K562 (cell line): ENCODE data around the gene GMPR2. TPM values are rescaled to one million over a fixed set of nuclear protein-coding genes. Genes with fewer than 3 reads are reported as not detected.

Experiments used
- BDP1 ChIP-seq: IDR thresholded peaks from 3 replicates; pipeline ENCODE4 v1.6.1; 2011; ENCODE audit not compliant: insufficient read length, insufficient read depth
- BRD9 ChIP-seq: fragments of 450-650 bp; IDR thresholded peaks from 2 replicates; pipeline ENCODE4 v1.6.1; 2018; ENCODE audit warnings: low read depth; ENCODE audit not compliant: partially characterized antibody
- CCNT2 ChIP-seq: IDR thresholded peaks from 2 replicates; pipeline ENCODE4 v1.6.1; 2011; ENCODE audit warnings: borderline replicate concordance, low read depth, mild to moderate bottlenecking, moderate library complexity, mixed read lengths, low read length; ENCODE audit not compliant: insufficient read length; ENCODE audit errors: extremely low read depth
- EHMT2 ChIP-seq: fragments of 450-650 bp; IDR thresholded peaks from 2 replicates; pipeline ENCODE4 v1.6.1; 2018; ENCODE audit warnings: antibody characterized with exemption
- FOXA1 ChIP-seq: fragments of 450-650 bp; IDR thresholded peaks from 2 replicates; pipeline ENCODE4 v1.6.1; 2016; ENCODE audit warnings: mild to moderate bottlenecking, borderline replicate concordance
- FOXP4 ChIP-seq: sonication (generic); formaldehyde crosslinking; IDR thresholded peaks from 2 replicates; pipeline ENCODE4 v1.8.0; 2022; ENCODE audit warnings: mild to moderate bottlenecking, missing genetic modification reagents, borderline replicate concordance
- KAT2B ChIP-seq: IDR thresholded peaks from one replicate; pipeline ENCODE4 v1.6.1; 2012; ENCODE audit warnings: low read depth, mild to moderate bottlenecking, control low read depth, inconsistent platforms, low read length, moderate library complexity
- KLF1 ChIP-seq: fragments of 450-650 bp; IDR thresholded peaks from 2 replicates; pipeline ENCODE4 v1.6.1; 2016; ENCODE audit warnings: missing genetic modification characterization, missing compliant biosample characterization
- MBD2 ChIP-seq: sonication (generic); IDR thresholded peaks from 2 replicates; pipeline ENCODE4 v1.6.1; 2016; ENCODE audit warnings: low read depth, borderline replicate concordance
- MCM5 ChIP-seq: fragments of 450-650 bp; IDR thresholded peaks from 2 replicates; pipeline ENCODE4 v1.6.1; 2016; ENCODE audit warnings: low read depth
- NELFE ChIP-seq: IDR thresholded peaks from 2 replicates; pipeline ENCODE4 v1.6.1; 2011; ENCODE audit warnings: mild to moderate bottlenecking; ENCODE audit not compliant: insufficient read depth, insufficient read length
- NFIC ChIP-seq: fragments of 450-650 bp; IDR thresholded peaks from 2 replicates; pipeline ENCODE4 v1.6.1; 2017; ENCODE audit warnings: mild to moderate bottlenecking, inconsistent platforms
- POLR2A ChIP-seq: fragments of 450-650 bp; conservative IDR thresholded peaks from 2 replicates; pipeline ENCODE4 v1.6.1; 2016
- POLR2AphosphoS2 ChIP-seq: IDR thresholded peaks from 2 replicates; pipeline ENCODE4 v1.6.1; 2012; ENCODE audit warnings: low read length, improper control_type of control experiment
- TFE3 ChIP-seq: fragments of 450-650 bp; formaldehyde crosslinking; IDR thresholded peaks from 2 replicates; pipeline ENCODE4 v1.4.0; 2020; ENCODE audit warnings: mild to moderate bottlenecking, mixed read lengths
- TRIM24 ChIP-seq, 2 experiments: fragments of 450-650 bp; IDR thresholded peaks; 2 replicates each; pipeline ENCODE4 v1.6.1; 2016
- ZKSCAN8 ChIP-seq: fragments of 200-800 bp; sonication (Bioruptor generic); IDR thresholded peaks from 2 replicates; pipeline ENCODE4 v1.6.1; 2016; ENCODE audit warnings: missing genetic modification characterization, missing compliant biosample characterization
- ZNF143 ChIP-seq: sonication (generic); formaldehyde crosslinking; IDR thresholded peaks from 2 replicates; pipeline ENCODE4 v1.9.0; 2022; ENCODE audit warnings: mild to moderate bottlenecking, missing genetic modification reagents
- ZNF384 ChIP-seq: IDR thresholded peaks from 2 replicates; pipeline ENCODE4 v1.6.1; 2012; ENCODE audit warnings: low read depth, low read length, improper control_type of control experiment
- ZNF695 ChIP-seq: fragments of 450-650 bp; formaldehyde crosslinking; IDR thresholded peaks from 2 replicates; pipeline ENCODE4 v1.4.0; 2020; ENCODE audit warnings: mild to moderate bottlenecking, moderate library complexity
- ZNF77 ChIP-seq: fragments of 250-450 bp; sonication (Bioruptor Pico); IDR thresholded peaks from 2 replicates; pipeline ENCODE4 v1.5.0; 2020
- ZNF785 ChIP-seq: fragments of 250-450 bp; sonication (Bioruptor Pico); IDR thresholded peaks from 2 replicates; pipeline ENCODE4 v1.4.0; 2020; ENCODE audit warnings: mild to moderate bottlenecking
- polyA plus RNA-seq, 8 experiments: library from polyadenylated mRNA; depleted of rRNA in 4 of 8; stranded (reverse) in 5 of 8; unstranded in 3 of 8; fragments of >200 nt; fragmentation: Nextera tagmentation in 2 of 8; fragmentation: Illumina TruSeq in 1 of 8; extraction: Ambion mirVana in 2 of 8; extraction: Trizol in 1 of 8; gene quantifications; 2 replicates each; pipeline versions ENCODE4 v1.2.1 to v1.2.3, GENCODE V29; 2011 to 2014; ENCODE audit warnings: inconsistent platforms in 1 of 8, missing spikeins in 1 of 8
- total RNA-seq, 7 experiments: library from RNA; depleted of rRNA in 6 of 7; stranded (reverse); fragments of >200 nt in 6 of 7; fragmentation: Illumina TruSeq in 2 of 7; extraction: Trizol in 2 of 7; gene quantifications; 2 replicates each; pipeline versions ENCODE4 v1.2.1 to v1.2.3, GENCODE V29; 2011 to 2021; ENCODE audit warnings: low replicate concordance in 1 of 7
- TF ChIP-seq, protein P1 (sequence below): fragments of 250-450 bp; sonication (Bioruptor Pico); IDR thresholded peaks from 2 replicates; pipeline ENCODE4 v1.4.0; 2020; ENCODE audit warnings: mild to moderate bottlenecking, moderate library complexity
- TF ChIP-seq, protein P2 (sequence below): sonication (generic); formaldehyde crosslinking; IDR thresholded peaks from 2 replicates; pipeline ENCODE4 v1.8.0; 2022; ENCODE audit warnings: mild to moderate bottlenecking, missing genetic modification reagents

GMPR2 gene
- total and polyA plus RNA-seq, 9 of the 15 experiments (the other 6 are each of a cell fraction or from before 2014, with no cell fraction given) = 26.4 to 67.4 (median 36.3) TPM

GRCh38 chr14:24271134-24271833, 38.6 kb downstream of the GMPR2 start, which contains the start of gene RABGGTA (continued):
- TF ChIP-seq FOXP4 (CRISPR knock-in tag) (no peak), ZNF143 (no peak), BRD9 (no peak), NELFE (no peak), MCM5 (no peak), TRIM24 (IDR thresholded peaks at IDR 0.05) (no peak), ZNF384 (peak; percentile 39; the same call in 1 of the 2 replicates), POLR2A (peak; percentile 79), ZNF695 (CRISPR knock-in tag) (no peak), POLR2AphosphoS2 (no peak), ZNF785 (CRISPR knock-in tag) (no peak), TFE3 (CRISPR knock-in tag) (no peak), FOXA1 (no peak), BDP1 (no peak), NFIC (no peak), MBD2 (no peak), CCNT2 (peak; percentile 88), EHMT2 (no peak), KLF1 (tag) (no peak), ZNF77 (CRISPR knock-in tag) (no peak), KAT2B (no peak), ZKSCAN8 (no peak)
- TF ChIP-seq, protein P1, sequence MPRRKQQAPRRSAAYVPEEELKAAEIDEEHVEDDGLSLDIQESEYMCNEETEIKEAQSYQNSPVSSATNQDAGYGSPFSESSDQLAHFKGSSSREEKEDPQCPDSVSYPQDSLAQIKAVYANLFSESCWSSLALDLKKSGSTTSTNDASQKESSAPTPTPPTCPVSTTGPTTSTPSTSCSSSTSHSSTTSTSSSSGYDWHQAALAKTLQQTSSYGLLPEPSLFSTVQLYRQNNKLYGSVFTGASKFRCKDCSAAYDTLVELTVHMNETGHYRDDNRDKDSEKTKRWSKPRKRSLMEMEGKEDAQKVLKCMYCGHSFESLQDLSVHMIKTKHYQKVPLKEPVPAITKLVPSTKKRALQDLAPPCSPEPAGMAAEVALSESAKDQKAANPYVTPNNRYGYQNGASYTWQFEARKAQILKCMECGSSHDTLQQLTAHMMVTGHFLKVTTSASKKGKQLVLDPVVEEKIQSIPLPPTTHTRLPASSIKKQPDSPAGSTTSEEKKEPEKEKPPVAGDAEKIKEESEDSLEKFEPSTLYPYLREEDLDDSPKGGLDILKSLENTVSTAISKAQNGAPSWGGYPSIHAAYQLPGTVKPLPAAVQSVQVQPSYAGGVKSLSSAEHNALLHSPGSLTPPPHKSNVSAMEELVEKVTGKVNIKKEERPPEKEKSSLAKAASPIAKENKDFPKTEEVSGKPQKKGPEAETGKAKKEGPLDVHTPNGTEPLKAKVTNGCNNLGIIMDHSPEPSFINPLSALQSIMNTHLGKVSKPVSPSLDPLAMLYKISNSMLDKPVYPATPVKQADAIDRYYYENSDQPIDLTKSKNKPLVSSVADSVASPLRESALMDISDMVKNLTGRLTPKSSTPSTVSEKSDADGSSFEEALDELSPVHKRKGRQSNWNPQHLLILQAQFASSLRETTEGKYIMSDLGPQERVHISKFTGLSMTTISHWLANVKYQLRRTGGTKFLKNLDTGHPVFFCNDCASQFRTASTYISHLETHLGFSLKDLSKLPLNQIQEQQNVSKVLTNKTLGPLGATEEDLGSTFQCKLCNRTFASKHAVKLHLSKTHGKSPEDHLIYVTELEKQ (CRISPR knock-in tag) = no peak
- TF ChIP-seq, protein P2, sequence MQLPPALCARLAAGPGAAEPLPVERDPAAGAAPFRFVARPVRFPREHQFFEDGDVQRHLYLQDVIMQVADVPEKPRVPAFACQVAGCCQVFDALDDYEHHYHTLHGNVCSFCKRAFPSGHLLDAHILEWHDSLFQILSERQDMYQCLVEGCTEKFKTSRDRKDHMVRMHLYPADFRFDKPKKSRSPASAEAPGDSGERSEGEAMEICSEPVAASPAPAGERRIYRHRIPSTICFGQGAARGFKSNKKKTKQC (CRISPR knock-in tag) = peak; percentile 57
